Smooth muscle cell (in vitro differentiated cells): ENCODE results near the gene HMBS. TPM values are rescaled to one million over a fixed set of nuclear protein-coding genes. Genes with fewer than 3 reads are reported as not detected.

Experiments
- DNase-seq: peaks from one replicate; lab custom pipeline; 2025; ENCODE audit not compliant: unreplicated experiment; lab: John Stamatoyannopoulos, UW
- H2AFZ ChIP-seq: fragments of 200-600 bp; sonication (generic); 2 replicates; pipeline ENCODE4 v1.6.0; 2016; ENCODE audit warnings: antibody characterized with exemption, low read depth, mild to moderate bottlenecking
- H3F3A ChIP-seq: fragments of 200-600 bp; sonication (generic); 2 replicates; pipeline ENCODE4 v1.6.0; 2017; ENCODE audit warnings: antibody characterized with exemption, low read depth
- H3K27ac ChIP-seq: fragments of 200-600 bp; sonication (generic); 2 replicates; pipeline ENCODE4 v1.5.1; 2016; ENCODE audit warnings: low read depth, mild to moderate bottlenecking
- H3K27me3 ChIP-seq: fragments of 200-600 bp; sonication (generic); 2 replicates; pipeline ENCODE4 v1.6.1; 2016; ENCODE audit warnings: low read depth, mild to moderate bottlenecking
- H3K36me3 ChIP-seq: fragments of 200-600 bp; sonication (generic); 2 replicates; pipeline ENCODE4 v1.5.1; 2016; ENCODE audit warnings: low read depth
- H3K4me1 ChIP-seq: fragments of 200-600 bp; sonication (generic); 2 replicates; pipeline ENCODE4 v1.5.1; 2016; ENCODE audit warnings: low read depth
- H3K4me2 ChIP-seq: fragments of 200-600 bp; sonication (generic); 2 replicates; pipeline ENCODE4 v1.6.0; 2016; ENCODE audit warnings: mild to moderate bottlenecking
- H3K4me3 ChIP-seq: fragments of 200-600 bp; sonication (generic); 2 replicates; pipeline ENCODE4 v1.5.1; 2016; ENCODE audit warnings: mild to moderate bottlenecking
- H3K79me2 ChIP-seq: fragments of 200-600 bp; sonication (generic); 2 replicates; pipeline ENCODE4 v1.6.0; 2016; ENCODE audit warnings: low read depth, mild to moderate bottlenecking
- H3K9ac ChIP-seq: fragments of 200-600 bp; sonication (generic); 2 replicates; pipeline ENCODE4 v1.6.0; 2016; ENCODE audit warnings: low read depth
- H3K9me3 ChIP-seq: fragments of 200-600 bp; sonication (generic); replicated peaks from 2 replicates; pipeline ENCODE4 v1.5.1; 2016; ENCODE audit warnings: low read depth
- H4K20me1 ChIP-seq: fragments of 200-600 bp; sonication (generic); 2 replicates; pipeline ENCODE4 v1.6.0; 2016; ENCODE audit warnings: low read depth
- WGBS: methylation state at CpG from one replicate; pipeline ENCODE4 v1.1.7; 2016; ENCODE audit warnings: low lambda C conversion rate; 5-methylcytosine and 5-hydroxymethylcytosine counted together
- polyA plus RNA-seq: library from polyadenylated mRNA; unstranded; fragments of >200 nt; fragmentation: Nextera tagmentation; extraction: Ambion mirVana; gene quantifications from 2 replicates; pipeline ENCODE4 v1.2.1, GENCODE V29; 2016
- total RNA-seq: library from RNA; depleted of rRNA; stranded (reverse); fragments of >200 nt; gene quantifications from 2 replicates; pipeline ENCODE4 v1.2.3, GENCODE V29; 2014
- TF ChIP-seq, protein P1 (sequence below): fragments of 200-600 bp; sonication (generic); IDR thresholded peaks from 2 replicates; pipeline ENCODE4 v1.5.1; 2017; ENCODE audit warnings: borderline replicate concordance, mild to moderate bottlenecking, antibody characterized with exemption; ENCODE audit not compliant: insufficient read depth, poor library complexity, severe bottlenecking

The HMBS gene
- total and polyA plus RNA-seq, 2 experiments from 2014 or later, result 33.7 to 43.4 TPM

DNA sequence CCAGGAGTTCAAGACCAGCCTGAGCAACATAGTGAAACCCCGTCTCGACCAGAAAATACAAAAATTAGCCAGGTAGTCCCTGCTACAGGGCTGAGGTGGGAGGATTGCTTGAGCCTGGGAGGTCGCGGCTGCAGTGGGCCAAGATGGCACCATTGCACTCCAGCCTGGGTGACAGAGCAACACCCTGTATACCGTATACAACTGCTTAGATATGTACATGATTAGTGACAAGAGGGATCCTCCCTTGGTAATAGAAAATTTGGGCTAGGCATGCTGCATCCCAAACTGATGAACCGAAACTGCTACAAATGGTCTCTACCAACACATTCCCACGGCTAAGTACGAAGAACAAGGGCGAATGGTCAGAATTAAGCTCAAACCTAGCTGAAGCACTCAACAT, 41.8 kb upstream of the HMBS start:
- Histone ChIP-seq H3K36me3 (no peaks in the 10 kb centered on the region), H3K4me3 (no peak overlapping the region), H3K79me2 (no peaks in the 10 kb centered on the region), H4K20me1 (no peaks in the 10 kb centered on the region), H3K9ac (no peak overlapping the region), H3F3A (no peaks in the 10 kb centered on the region), H3K4me1 (no peaks in the 10 kb centered on the region), H3K9me3 (no peaks in the 10 kb centered on the region), H3K4me2 (no peak overlapping the region), H2AFZ (no peak overlapping the region), H3K27me3 (no peaks in the 10 kb centered on the region), H3K27ac (no peak overlapping the region)
- WGBS, result 92% methylated on average over 9 of the region's 9 CpGs
- DNase-seq, result no peak
- TF ChIP-seq, protein P1, sequence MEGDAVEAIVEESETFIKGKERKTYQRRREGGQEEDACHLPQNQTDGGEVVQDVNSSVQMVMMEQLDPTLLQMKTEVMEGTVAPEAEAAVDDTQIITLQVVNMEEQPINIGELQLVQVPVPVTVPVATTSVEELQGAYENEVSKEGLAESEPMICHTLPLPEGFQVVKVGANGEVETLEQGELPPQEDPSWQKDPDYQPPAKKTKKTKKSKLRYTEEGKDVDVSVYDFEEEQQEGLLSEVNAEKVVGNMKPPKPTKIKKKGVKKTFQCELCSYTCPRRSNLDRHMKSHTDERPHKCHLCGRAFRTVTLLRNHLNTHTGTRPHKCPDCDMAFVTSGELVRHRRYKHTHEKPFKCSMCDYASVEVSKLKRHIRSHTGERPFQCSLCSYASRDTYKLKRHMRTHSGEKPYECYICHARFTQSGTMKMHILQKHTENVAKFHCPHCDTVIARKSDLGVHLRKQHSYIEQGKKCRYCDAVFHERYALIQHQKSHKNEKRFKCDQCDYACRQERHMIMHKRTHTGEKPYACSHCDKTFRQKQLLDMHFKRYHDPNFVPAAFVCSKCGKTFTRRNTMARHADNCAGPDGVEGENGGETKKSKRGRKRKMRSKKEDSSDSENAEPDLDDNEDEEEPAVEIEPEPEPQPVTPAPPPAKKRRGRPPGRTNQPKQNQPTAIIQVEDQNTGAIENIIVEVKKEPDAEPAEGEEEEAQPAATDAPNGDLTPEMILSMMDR, result no peak

DNA sequence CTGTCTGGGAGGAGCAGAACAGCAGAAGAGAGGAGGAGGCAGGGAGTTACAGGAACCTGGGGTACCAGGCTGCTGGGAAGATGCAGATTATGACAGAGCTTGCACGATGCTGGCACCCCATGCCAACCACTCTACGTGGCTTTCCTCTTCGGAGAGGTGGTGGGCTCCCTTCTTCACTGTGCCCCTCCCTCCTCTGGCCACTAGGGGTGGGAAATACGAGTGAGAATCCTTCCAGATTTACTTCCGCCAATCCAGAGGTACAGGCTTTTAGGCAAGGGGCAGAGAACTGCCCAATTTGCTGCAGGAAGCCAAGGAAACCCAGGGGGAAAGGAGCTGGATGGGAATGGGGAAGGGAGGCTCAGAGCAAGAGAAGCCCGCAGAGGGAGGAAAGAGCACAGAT, 40.0 kb upstream of the HMBS start:
- 82% methylated on average over 6 of the region's 6 CpGs for WGBS
- TF ChIP-seq, protein P1, result peak; percentile 21
- peaks cover 2% of the 10 kb centered on the region for H3K36me3 ChIP-seq
- no peaks in the 10 kb centered on the region for H3F3A ChIP-seq
- no peak for DNase-seq
- H3K9me3 ChIP-seq, result no peaks in the 10 kb centered on the region
- no peak overlapping the region for H2AFZ ChIP-seq
- H3K27me3 ChIP-seq, result no peaks in the 10 kb centered on the region
- no peak overlapping the region for H3K4me2 ChIP-seq
- H3K4me3 ChIP-seq, result no peak overlapping the region
- H3K9ac ChIP-seq, result no peak overlapping the region
- no peaks in the 10 kb centered on the region for H3K79me2 ChIP-seq
- H3K27ac ChIP-seq, result no peak overlapping the region
- no peaks in the 10 kb centered on the region for H3K4me1 ChIP-seq
- H4K20me1 ChIP-seq, result no peaks in the 10 kb centered on the region

DNA sequence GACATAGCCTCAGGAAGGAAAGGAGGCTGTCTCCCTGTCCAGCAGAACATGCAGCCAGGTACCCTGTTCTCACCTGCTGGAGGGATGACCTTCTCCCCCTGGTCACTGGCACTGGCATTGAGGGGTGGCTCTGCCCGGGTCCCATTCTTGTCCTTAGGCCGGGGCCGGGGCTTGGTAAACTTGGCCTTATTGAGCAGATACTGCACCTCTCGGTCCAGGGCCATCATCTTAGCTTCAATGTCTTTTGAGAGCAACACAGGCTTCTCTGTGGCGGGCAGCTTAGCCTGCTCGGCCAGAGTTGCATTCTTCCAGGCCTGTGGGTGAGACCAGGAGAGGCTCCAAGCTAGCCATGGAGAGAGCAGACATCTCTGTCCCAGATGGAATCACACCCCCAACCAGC, 38.2 kb upstream of the HMBS start:
- TF ChIP-seq, protein P1, result no peak
- WGBS, result 97% methylated on average over 6 of the region's 6 CpGs

DNA sequence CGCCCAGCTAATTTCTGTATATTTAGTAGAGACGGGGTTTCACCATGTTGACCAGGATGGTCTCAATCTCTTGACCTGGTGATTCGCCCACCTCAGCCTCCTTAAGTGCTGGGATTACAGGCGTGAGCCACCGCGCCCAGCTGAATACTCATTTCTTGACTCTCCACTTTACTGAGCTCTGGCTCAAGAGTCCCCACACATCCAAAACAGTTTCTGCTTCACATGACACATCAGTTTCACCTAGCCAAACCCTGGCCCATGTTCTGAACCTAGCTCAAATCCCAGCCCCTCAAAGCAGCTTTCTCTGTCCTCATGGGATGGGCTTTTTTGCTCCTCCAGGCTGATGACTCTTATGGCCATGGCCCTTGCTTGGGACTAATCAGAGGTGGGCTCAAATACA, 37.5 kb upstream of the HMBS start:
- Histone ChIP-seq H3K36me3 (peaks cover 10% of the 10 kb centered on the region), H3K27ac (no peak overlapping the region)
- 99% methylated on average over 6 of the region's 6 CpGs for WGBS

More for the DNA sequence above, 38.2 kb upstream of the HMBS start:
- Histone ChIP-seq H3K9me3 (no peaks in the 10 kb centered on the region), H3K36me3 (peaks cover 10% of the 10 kb centered on the region), H3K79me2 (no peaks in the 10 kb centered on the region), H3K4me1 (no peaks in the 10 kb centered on the region), H3K4me2 (no peak overlapping the region), H3K27ac (no peak overlapping the region), H3K9ac (no peak overlapping the region), H4K20me1 (no peaks in the 10 kb centered on the region), H3K4me3 (no peak overlapping the region), H2AFZ (no peak overlapping the region), H3F3A (no peaks in the 10 kb centered on the region), H3K27me3 (no peaks in the 10 kb centered on the region)
- DNase-seq, result no peak

More for the DNA sequence above, 37.5 kb upstream of the HMBS start:
- H3K4me2 ChIP-seq, result no peak overlapping the region
- H3K4me3 ChIP-seq, result no peak overlapping the region
- H3K79me2 ChIP-seq, result no peaks in the 10 kb centered on the region
- no peaks in the 10 kb centered on the region for H3K9me3 ChIP-seq
- TF ChIP-seq, protein P1, result no peak
- H3F3A ChIP-seq, result no peaks in the 10 kb centered on the region
- H3K27me3 ChIP-seq, result no peaks in the 10 kb centered on the region
- no peak for DNase-seq
- H3K9ac ChIP-seq, result no peak overlapping the region
- H3K4me1 ChIP-seq, result no peaks in the 10 kb centered on the region
- no peak overlapping the region for H2AFZ ChIP-seq
- H4K20me1 ChIP-seq, result no peaks in the 10 kb centered on the region
